HEK293 (cell line): ENCODE data around the gene GPR39.

ENCODE experiments used
- BCL11B ChIP-seq: fragments of 450-650 bp; formaldehyde crosslinking; IDR thresholded peaks from 2 replicates; pipeline ENCODE4 v1.5.1; 2016; ENCODE audit warnings: low read depth, missing biosample characterization, missing genetic modification characterization
- EGR2 ChIP-seq: fragments of 450-650 bp; formaldehyde crosslinking; IDR thresholded peaks from 2 replicates; pipeline ENCODE4 v1.5.1; 2016; ENCODE audit warnings: low read depth, missing biosample characterization, missing genetic modification characterization
- GLIS2 ChIP-seq: fragments of 450-650 bp; formaldehyde crosslinking; IDR thresholded peaks from 2 replicates; pipeline ENCODE4 v1.5.1; 2016; ENCODE audit warnings: missing biosample characterization, missing genetic modification characterization
- IKZF3 ChIP-seq: fragments of 450-650 bp; IDR thresholded peaks from 2 replicates; pipeline ENCODE4 v1.5.0; 2018; ENCODE audit warnings: missing biosample characterization, mild to moderate bottlenecking, missing genetic modification characterization, moderate library complexity
- OSR2 ChIP-seq: fragments of 450-650 bp; formaldehyde crosslinking; IDR thresholded peaks from 2 replicates; pipeline ENCODE4 v1.5.1; 2016; ENCODE audit warnings: missing biosample characterization, missing genetic modification characterization
- REPIN1 ChIP-seq: fragments of 450-650 bp; formaldehyde crosslinking; IDR thresholded peaks from 2 replicates; pipeline ENCODE4 v1.5.1; 2017; ENCODE audit warnings: missing biosample characterization, missing genetic modification characterization, low read depth
- SCRT2 ChIP-seq: fragments of 450-650 bp; formaldehyde crosslinking; IDR thresholded peaks from 2 replicates; pipeline ENCODE4 v1.5.1; 2016; ENCODE audit warnings: missing biosample characterization, missing genetic modification characterization
- SP2 ChIP-seq: fragments of 450-650 bp; formaldehyde crosslinking; IDR thresholded peaks from 2 replicates; pipeline ENCODE4 v1.5.1; 2016; ENCODE audit warnings: missing biosample characterization, missing genetic modification characterization
- SP3 ChIP-seq: fragments of 450-650 bp; formaldehyde crosslinking; IDR thresholded peaks from 2 replicates; pipeline ENCODE4 v1.5.1; 2016; ENCODE audit warnings: missing biosample characterization, missing genetic modification characterization
- ZFHX2 ChIP-seq: fragments of 450-650 bp; formaldehyde crosslinking; conservative IDR thresholded peaks from 2 replicates; pipeline ENCODE4 v1.5.1; 2016; ENCODE audit warnings: missing biosample characterization, missing genetic modification characterization
- ZNF133 ChIP-seq: fragments of 450-650 bp; formaldehyde crosslinking; IDR thresholded peaks from 2 replicates; pipeline ENCODE4 v1.5.1; 2016; ENCODE audit warnings: missing biosample characterization, missing genetic modification characterization
- ZNF24 ChIP-seq: fragments of 450-650 bp; formaldehyde crosslinking; IDR thresholded peaks from 2 replicates; pipeline ENCODE4 v1.5.1; 2016; ENCODE audit warnings: missing biosample characterization, missing genetic modification characterization
- ZNF266 ChIP-seq: fragments of 450-650 bp; formaldehyde crosslinking; IDR thresholded peaks from 2 replicates; pipeline ENCODE4 v1.5.1; 2016; ENCODE audit warnings: missing biosample characterization, missing genetic modification characterization, low read depth
- ZNF350 ChIP-seq: fragments of 450-650 bp; formaldehyde crosslinking; IDR thresholded peaks from 2 replicates; pipeline ENCODE4 v1.5.0; 2017; ENCODE audit warnings: missing biosample characterization, mild to moderate bottlenecking, missing genetic modification characterization
- ZNF394 ChIP-seq: fragments of 450-650 bp; formaldehyde crosslinking; IDR thresholded peaks from 2 replicates; pipeline ENCODE4 v1.5.1; 2016; ENCODE audit warnings: missing biosample characterization, missing genetic modification characterization, mild to moderate bottlenecking, moderate library complexity, borderline replicate concordance
- TF ChIP-seq, protein P1 (sequence below): fragments of 450-650 bp; formaldehyde crosslinking; IDR thresholded peaks from 2 replicates; pipeline ENCODE4 v1.5.1; 2016; ENCODE audit warnings: missing biosample characterization, missing genetic modification characterization
- TF ChIP-seq, protein P2 (sequence below): fragments of 450-650 bp; formaldehyde crosslinking; IDR thresholded peaks from 2 replicates; pipeline ENCODE4 v1.5.1; 2017; ENCODE audit warnings: missing biosample characterization, missing genetic modification characterization
- TF ChIP-seq, protein P3 (sequence below): fragments of 450-650 bp; formaldehyde crosslinking; IDR thresholded peaks from 2 replicates; pipeline ENCODE4 v1.5.1; 2017; ENCODE audit warnings: missing biosample characterization, missing genetic modification characterization
- TF ChIP-seq, protein P4 (sequence below): fragments of 450-650 bp; formaldehyde crosslinking; conservative IDR thresholded peaks from 2 replicates; pipeline ENCODE4 v1.5.1; 2016; ENCODE audit warnings: low read depth, missing biosample characterization, missing genetic modification characterization

Gene GPR39

DNA sequence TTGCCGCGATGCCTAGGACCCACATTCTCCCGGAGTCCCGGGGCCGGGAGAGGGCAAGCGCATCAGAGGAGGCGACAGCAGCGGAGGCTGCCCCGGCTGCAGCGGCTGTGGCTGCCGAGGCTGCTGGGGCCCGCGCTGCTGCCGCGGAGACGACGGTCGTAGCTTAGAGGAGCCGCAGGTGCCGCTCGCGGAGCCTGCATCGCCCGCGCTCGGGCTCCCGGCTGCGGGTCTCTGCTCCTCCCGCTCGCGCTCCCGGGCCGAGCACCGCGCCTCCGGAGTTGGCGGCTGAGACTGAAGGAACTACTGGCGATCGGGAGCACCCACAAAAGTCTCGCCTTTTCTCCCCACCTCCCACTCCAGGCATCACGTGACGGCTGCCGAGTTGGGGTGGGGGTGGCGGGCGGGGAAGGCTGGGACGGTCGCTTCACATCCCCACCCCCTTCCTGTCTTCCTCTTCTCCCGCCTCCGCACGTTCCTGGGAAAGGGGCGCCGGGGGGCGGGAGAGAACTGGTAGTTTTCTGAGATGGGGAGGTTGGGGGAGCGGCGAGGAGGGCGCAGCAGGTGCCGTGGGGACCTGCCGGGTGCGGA is 253.4 kb downstream of the GPR39 start, which contains the start of gene LYPD1 (continued):
- TF ChIP-seq, protein P1, sequence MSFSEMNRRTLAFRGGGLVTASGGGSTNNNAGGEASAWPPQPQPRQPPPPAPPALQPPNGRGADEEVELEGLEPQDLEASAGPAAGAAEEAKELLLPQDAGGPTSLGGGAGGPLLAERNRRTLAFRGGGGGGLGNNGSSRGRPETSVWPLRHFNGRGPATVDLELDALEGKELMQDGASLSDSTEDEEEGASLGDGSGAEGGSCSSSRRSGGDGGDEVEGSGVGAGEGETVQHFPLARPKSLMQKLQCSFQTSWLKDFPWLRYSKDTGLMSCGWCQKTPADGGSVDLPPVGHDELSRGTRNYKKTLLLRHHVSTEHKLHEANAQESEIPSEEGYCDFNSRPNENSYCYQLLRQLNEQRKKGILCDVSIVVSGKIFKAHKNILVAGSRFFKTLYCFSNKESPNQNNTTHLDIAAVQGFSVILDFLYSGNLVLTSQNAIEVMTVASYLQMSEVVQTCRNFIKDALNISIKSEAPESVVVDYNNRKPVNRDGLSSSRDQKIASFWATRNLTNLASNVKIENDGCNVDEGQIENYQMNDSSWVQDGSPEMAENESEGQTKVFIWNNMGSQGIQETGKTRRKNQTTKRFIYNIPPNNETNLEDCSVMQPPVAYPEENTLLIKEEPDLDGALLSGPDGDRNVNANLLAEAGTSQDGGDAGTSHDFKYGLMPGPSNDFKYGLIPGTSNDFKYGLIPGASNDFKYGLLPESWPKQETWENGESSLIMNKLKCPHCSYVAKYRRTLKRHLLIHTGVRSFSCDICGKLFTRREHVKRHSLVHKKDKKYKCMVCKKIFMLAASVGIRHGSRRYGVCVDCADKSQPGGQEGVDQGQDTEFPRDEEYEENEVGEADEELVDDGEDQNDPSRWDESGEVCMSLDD (tag by site-specific recombination) = peak; percentile 80
- TF ChIP-seq GLIS2 (tag by site-specific recombination) (no peak), IKZF3 (tag by site-specific recombination) (peak; percentile 81), ZNF24 (tag by site-specific recombination) (peak; percentile 31), ZNF350 (tag by site-specific recombination) (no peak), ZNF266 (no peak), ZFHX2 (tag by site-specific recombination) (peak; percentile 81), EGR2 (peak; percentile 59), SP3 (tag by site-specific recombination) (peak; percentile 66), SP2 (peak; percentile 73), BCL11B (tag by site-specific recombination) (no peak), ZNF394 (tag by site-specific recombination) (0 out of 2 replicates have a peak, but pooled peaks have one; percentile 2), SCRT2 (tag by site-specific recombination) (peak; percentile 56), REPIN1 (tag by site-specific recombination) (no peak), ZNF133 (tag by site-specific recombination) (no peak), OSR2 (tag by site-specific recombination) (peak; percentile 43; the same call in 1 of the 2 replicates)
- TF ChIP-seq, protein P2, sequence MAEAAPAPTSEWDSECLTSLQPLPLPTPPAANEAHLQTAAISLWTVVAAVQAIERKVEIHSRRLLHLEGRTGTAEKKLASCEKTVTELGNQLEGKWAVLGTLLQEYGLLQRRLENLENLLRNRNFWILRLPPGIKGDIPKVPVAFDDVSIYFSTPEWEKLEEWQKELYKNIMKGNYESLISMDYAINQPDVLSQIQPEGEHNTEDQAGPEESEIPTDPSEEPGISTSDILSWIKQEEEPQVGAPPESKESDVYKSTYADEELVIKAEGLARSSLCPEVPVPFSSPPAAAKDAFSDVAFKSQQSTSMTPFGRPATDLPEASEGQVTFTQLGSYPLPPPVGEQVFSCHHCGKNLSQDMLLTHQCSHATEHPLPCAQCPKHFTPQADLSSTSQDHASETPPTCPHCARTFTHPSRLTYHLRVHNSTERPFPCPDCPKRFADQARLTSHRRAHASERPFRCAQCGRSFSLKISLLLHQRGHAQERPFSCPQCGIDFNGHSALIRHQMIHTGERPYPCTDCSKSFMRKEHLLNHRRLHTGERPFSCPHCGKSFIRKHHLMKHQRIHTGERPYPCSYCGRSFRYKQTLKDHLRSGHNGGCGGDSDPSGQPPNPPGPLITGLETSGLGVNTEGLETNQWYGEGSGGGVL (tag by site-specific recombination) = peak; percentile 94
- TF ChIP-seq, protein P3, sequence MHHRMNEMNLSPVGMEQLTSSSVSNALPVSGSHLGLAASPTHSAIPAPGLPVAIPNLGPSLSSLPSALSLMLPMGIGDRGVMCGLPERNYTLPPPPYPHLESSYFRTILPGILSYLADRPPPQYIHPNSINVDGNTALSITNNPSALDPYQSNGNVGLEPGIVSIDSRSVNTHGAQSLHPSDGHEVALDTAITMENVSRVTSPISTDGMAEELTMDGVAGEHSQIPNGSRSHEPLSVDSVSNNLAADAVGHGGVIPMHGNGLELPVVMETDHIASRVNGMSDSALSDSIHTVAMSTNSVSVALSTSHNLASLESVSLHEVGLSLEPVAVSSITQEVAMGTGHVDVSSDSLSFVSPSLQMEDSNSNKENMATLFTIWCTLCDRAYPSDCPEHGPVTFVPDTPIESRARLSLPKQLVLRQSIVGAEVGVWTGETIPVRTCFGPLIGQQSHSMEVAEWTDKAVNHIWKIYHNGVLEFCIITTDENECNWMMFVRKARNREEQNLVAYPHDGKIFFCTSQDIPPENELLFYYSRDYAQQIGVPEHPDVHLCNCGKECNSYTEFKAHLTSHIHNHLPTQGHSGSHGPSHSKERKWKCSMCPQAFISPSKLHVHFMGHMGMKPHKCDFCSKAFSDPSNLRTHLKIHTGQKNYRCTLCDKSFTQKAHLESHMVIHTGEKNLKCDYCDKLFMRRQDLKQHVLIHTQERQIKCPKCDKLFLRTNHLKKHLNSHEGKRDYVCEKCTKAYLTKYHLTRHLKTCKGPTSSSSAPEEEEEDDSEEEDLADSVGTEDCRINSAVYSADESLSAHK = no peak
- TF ChIP-seq, protein P4, sequence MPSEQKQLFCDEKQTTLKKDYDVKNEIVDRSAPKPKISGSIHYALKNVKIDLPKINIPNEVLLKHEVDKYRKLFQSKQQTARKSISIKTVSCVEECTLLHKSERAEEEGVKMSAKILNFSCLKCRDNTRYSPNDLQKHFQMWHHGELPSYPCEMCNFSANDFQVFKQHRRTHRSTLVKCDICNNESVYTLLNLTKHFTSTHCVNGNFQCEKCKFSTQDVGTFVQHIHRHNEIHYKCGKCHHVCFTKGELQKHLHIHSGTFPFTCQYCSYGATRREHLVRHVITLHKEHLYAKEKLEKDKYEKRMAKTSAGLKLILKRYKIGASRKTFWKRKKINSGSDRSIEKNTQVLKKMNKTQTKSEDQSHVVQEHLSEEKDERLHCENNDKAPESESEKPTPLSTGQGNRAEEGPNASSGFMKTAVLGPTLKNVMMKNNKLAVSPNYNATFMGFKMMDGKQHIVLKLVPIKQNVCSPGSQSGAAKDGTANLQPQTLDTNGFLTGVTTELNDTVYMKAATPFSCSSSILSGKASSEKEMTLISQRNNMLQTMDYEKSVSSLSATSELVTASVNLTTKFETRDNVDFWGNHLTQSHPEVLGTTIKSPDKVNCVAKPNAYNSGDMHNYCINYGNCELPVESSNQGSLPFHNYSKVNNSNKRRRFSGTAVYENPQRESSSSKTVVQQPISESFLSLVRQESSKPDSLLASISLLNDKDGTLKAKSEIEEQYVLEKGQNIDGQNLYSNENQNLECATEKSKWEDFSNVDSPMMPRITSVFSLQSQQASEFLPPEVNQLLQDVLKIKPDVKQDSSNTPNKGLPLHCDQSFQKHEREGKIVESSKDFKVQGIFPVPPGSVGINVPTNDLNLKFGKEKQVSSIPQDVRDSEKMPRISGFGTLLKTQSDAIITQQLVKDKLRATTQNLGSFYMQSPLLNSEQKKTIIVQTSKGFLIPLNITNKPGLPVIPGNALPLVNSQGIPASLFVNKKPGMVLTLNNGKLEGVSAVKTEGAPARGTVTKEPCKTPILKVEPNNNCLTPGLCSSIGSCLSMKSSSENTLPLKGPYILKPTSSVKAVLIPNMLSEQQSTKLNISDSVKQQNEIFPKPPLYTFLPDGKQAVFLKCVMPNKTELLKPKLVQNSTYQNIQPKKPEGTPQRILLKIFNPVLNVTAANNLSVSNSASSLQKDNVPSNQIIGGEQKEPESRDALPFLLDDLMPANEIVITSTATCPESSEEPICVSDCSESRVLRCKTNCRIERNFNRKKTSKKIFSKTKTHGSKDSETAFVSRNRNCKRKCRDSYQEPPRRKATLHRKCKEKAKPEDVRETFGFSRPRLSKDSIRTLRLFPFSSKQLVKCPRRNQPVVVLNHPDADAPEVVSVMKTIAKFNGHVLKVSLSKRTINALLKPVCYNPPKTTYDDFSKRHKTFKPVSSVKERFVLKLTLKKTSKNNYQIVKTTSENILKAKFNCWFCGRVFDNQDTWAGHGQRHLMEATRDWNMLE = no peak
- TF ChIP-seq, all 188 proteins: peak for 20
